ENCODE data around the gene YEATS2.

GRCh38 chr3:183794452-183794851 is 96.9 kb downstream of the YEATS2 start:
- TF ChIP-seq CTCF (conservative IDR thresholded peaks at IDR 0.05; ENCODE audit: low read length) (no peak), EZH2phosphoT487 (IDR thresholded peaks at IDR 0.05; ENCODE audit: borderline replicate concordance, low read depth, low read length) (no peak)

Measured in OCI-LY7 (cell line).